ENCODE results near the gene PLAAT3.
"Not testable (repeated sequence)": the region's sequence is repeated elsewhere in the genome, so short reads cannot be mapped to it uniquely, and the experiment has no call there.

Gene PLAAT3

GRCh38 chr11:63614136-63614671 lies at the start of gene PLAAT3:
Gene PLAAT3, minus strand, starts transcription at chr11:63614433. Its CDS starts 419 bp downstream, at chr11:63614014.
- DNase-seq (ENCODE audit: low read depth in 2 of 2), result peak in 1 of 2 donors; percentile 13

- no peak for DNase-seq (ENCODE audit: low read depth in 2 of 2)
These were observed 49.6 kb upstream of the PLAAT3 start for GRCh38 chr11:63663809-63664208.

GRCh38 chr11:63660972-63661371 lies 46.7 kb upstream of the PLAAT3 start:
- DNase-seq (ENCODE audit: low read depth in 2 of 2), result no peak

GRCh38 chr11:63652671-63653070 lies 38.4 kb upstream of the PLAAT3 start:
- no peak for DNase-seq (ENCODE audit: low read depth in 2 of 2)

- DNase-seq (ENCODE audit: low read depth in 2 of 2), result no peak
These were observed 29.0 kb upstream of the PLAAT3 start for GRCh38 chr11:63643205-63643604.

GRCh38 chr11:63641727-63642126 lies 27.5 kb upstream of the PLAAT3 start:
- no peak for DNase-seq (ENCODE audit: low read depth in 2 of 2)

GRCh38 chr11:63639199-63639832 lies 25.1 kb upstream of the PLAAT3 start:
- DNase-seq (ENCODE audit: low read depth in 2 of 2), result no peak

GRCh38 chr11:63638436-63638835 lies 24.2 kb upstream of the PLAAT3 start:
- DNase-seq (ENCODE audit: low read depth in 2 of 2), result not testable (repeated sequence)

GRCh38 chr11:63635762-63636465 lies 21.7 kb upstream of the PLAAT3 start:
- peak; percentile 56 to 60 for DNase-seq (ENCODE audit: low read depth in 2 of 2)

- no peak for DNase-seq (ENCODE audit: low read depth in 2 of 2)
These were observed 15.2 kb upstream of the PLAAT3 start for GRCh38 chr11:63629426-63629825.

- DNase-seq (ENCODE audit: low read depth in 2 of 2), result no peak
These were observed 9.4 kb upstream of the PLAAT3 start for GRCh38 chr11:63623513-63624140.

- no peak for DNase-seq (ENCODE audit: low read depth in 2 of 2)
These were observed 8.1 kb upstream of the PLAAT3 start for GRCh38 chr11:63622323-63622722.

- no peak for DNase-seq (ENCODE audit: low read depth in 2 of 2)
These were observed 6.8 kb upstream of the PLAAT3 start for GRCh38 chr11:63621071-63621470.

GRCh38 chr11:63619967-63620366 lies 5.7 kb upstream of the PLAAT3 start:
- DNase-seq (ENCODE audit: low read depth in 2 of 2), result no peak

- DNase-seq (ENCODE audit: low read depth in 2 of 2), result not testable (repeated sequence)
These were observed 3.5 kb upstream of the PLAAT3 start for GRCh38 chr11:63617686-63618085.

- no peak for DNase-seq (ENCODE audit: low read depth in 2 of 2)
These were observed 2.7 kb upstream of the PLAAT3 start for GRCh38 chr11:63616953-63617352.

GRCh38 chr11:63613517-63614135 lies 607 bp downstream of the PLAAT3 start:
- no peak for DNase-seq (ENCODE audit: low read depth in 2 of 2)

GRCh38 chr11:63612181-63612580 lies 2.1 kb downstream of the PLAAT3 start:
- no peak for DNase-seq (ENCODE audit: low read depth in 2 of 2)

- no peak for DNase-seq (ENCODE audit: low read depth in 2 of 2)
These were observed 2.9 kb downstream of the PLAAT3 start for GRCh38 chr11:63611395-63611747.

- DNase-seq (ENCODE audit: low read depth in 2 of 2), result no peak
These were observed 3.4 kb downstream of the PLAAT3 start for GRCh38 chr11:63610604-63611394.

GRCh38 chr11:63609971-63610580 lies 4.2 kb downstream of the PLAAT3 start:
- DNase-seq (ENCODE audit: low read depth in 2 of 2), result no peak
